Liver (tissue), 9 donors: ENCODE data around the gene ABHD5. TPM values are rescaled to one million over a fixed set of nuclear protein-coding genes. Genes with fewer than 3 reads are reported as not detected.

Source experiments
- DNase-seq: peaks from one replicate; pipeline ENCODE4 v3.0.0-alpha.2; 2017; ENCODE audit warnings: low spot score
- H3K27ac ChIP-seq, 2 donors: one replicate each; pipeline ENCODE4 v1.7.0; 2013; ENCODE audit warnings: inconsistent platforms in 2 of 2, low read length in 2 of 2, control low read depth in 1 of 2, low read depth in 1 of 2, mild to moderate bottlenecking in 1 of 2
- H3K27me3 ChIP-seq, 4 donors: one replicate each; pipeline versions ENCODE4 v1.6.1 to v1.7.0; 2013; ENCODE audit warnings: low read length in 3 of 4, inconsistent platforms in 1 of 4, mild to moderate bottlenecking in 1 of 4, moderate library complexity in 1 of 4; ENCODE audit not compliant: control insufficient read depth in 4 of 4, insufficient read depth in 4 of 4
- H3K36me3 ChIP-seq, 4 donors: one replicate each; pipeline versions ENCODE4 v1.6.1 to v1.7.0; 2013; ENCODE audit warnings: low read length in 3 of 4, mild to moderate bottlenecking in 3 of 4, low read depth in 1 of 4, moderate library complexity in 1 of 4; ENCODE audit not compliant: control insufficient read depth in 4 of 4, insufficient read depth in 3 of 4
- H3K4me1 ChIP-seq, 4 donors: one replicate each; pipeline versions ENCODE4 v1.6.1 to v1.7.0; 2013; ENCODE audit warnings: low read length in 3 of 4, mild to moderate bottlenecking in 3 of 4, moderate library complexity in 1 of 4; ENCODE audit not compliant: control insufficient read depth in 4 of 4, insufficient read depth in 4 of 4
- H3K4me3 ChIP-seq, 3 donors: one replicate each; pipeline versions ENCODE4 v1.6.1 to v1.7.0; 2013; ENCODE audit warnings: low read length in 3 of 3, control low read depth in 1 of 3, low read depth in 1 of 3, mild to moderate bottlenecking in 1 of 3
- H3K9ac ChIP-seq, 2 donors: one replicate each; pipeline ENCODE4 v1.7.0; 2013; ENCODE audit warnings: low read length in 2 of 2, mild to moderate bottlenecking in 2 of 2, moderate library complexity in 2 of 2, control low read depth in 1 of 2, low read depth in 1 of 2
- H3K9me3 ChIP-seq, 4 donors: one replicate each; pipeline versions ENCODE4 v1.6.1 to v1.7.0; 2013; ENCODE audit warnings: low read length in 3 of 4; ENCODE audit not compliant: control insufficient read depth in 4 of 4
- EGR1 ChIP-seq, 2 donors: IDR thresholded peaks; 2 replicates each; pipeline ENCODE4 v1.6.1; 2016 to 2018; ENCODE audit warnings: antibody characterized with exemption in 2 of 2, low read depth in 2 of 2
- FOXA1 ChIP-seq: IDR thresholded peaks from 2 replicates; pipeline ENCODE4 v1.6.1; 2016; ENCODE audit warnings: antibody characterized with exemption
- FOXA2 ChIP-seq: IDR thresholded peaks from 2 replicates; pipeline ENCODE4 v1.6.1; 2016; ENCODE audit warnings: antibody characterized with exemption
- GABPA ChIP-seq, 2 donors: IDR thresholded peaks in 1 of 2; conservative IDR thresholded peaks in 1 of 2; 2 replicates each; pipeline ENCODE4 v1.6.1; 2016; ENCODE audit warnings: antibody characterized with exemption in 2 of 2, mild to moderate bottlenecking in 1 of 2, moderate library complexity in 1 of 2
- HNF4A ChIP-seq, 2 donors: conservative IDR thresholded peaks; 2 replicates each; pipeline ENCODE4 v1.6.1; 2016; ENCODE audit warnings: antibody characterized with exemption in 2 of 2, mild to moderate bottlenecking in 2 of 2
- HNF4G ChIP-seq: IDR thresholded peaks from 2 replicates; pipeline ENCODE4 v1.6.1; 2016; ENCODE audit warnings: antibody characterized with exemption
- JUND ChIP-seq, 2 donors: IDR thresholded peaks; 2 replicates each; pipeline ENCODE4 v1.6.1; 2016; ENCODE audit warnings: antibody characterized with exemption in 2 of 2
- NR2F2 ChIP-seq: IDR thresholded peaks from 2 replicates; pipeline ENCODE4 v1.6.1; 2016; ENCODE audit warnings: antibody characterized with exemption
- RAD21 ChIP-seq, 2 donors: IDR thresholded peaks; 2 replicates each; pipeline ENCODE4 v1.6.1; 2016; ENCODE audit warnings: antibody characterized with exemption in 2 of 2, mild to moderate bottlenecking in 2 of 2
- RXRA ChIP-seq, 2 donors: IDR thresholded peaks; 2 replicates each; pipeline ENCODE4 v1.6.1; 2017 to 2018; ENCODE audit warnings: antibody characterized with exemption in 2 of 2, mild to moderate bottlenecking in 1 of 2
- SP1 ChIP-seq: IDR thresholded peaks from 2 replicates; pipeline ENCODE4 v1.6.1; 2018; ENCODE audit warnings: antibody characterized with exemption, mild to moderate bottlenecking
- TAF1 ChIP-seq: conservative IDR thresholded peaks from 2 replicates; pipeline ENCODE4 v1.6.1; 2016; ENCODE audit warnings: antibody characterized with exemption, mild to moderate bottlenecking
- YY1 ChIP-seq: IDR thresholded peaks from 2 replicates; pipeline ENCODE4 v1.6.1; 2016; ENCODE audit warnings: antibody characterized with exemption, mild to moderate bottlenecking
- WGBS: extraction: QIAGEN DNeasy Blood & Tissue Kit; methylation state at CpG from one replicate; pipeline ENCODE4 v1.1.7; 2013; 5-methylcytosine and 5-hydroxymethylcytosine counted together
- polyA plus RNA-seq, 2 donors: library from polyadenylated mRNA; stranded (reverse) in 1 of 2; unstranded in 1 of 2; fragments of 200-250 nt in 1 of 2; fragments of >200 nt in 1 of 2; fragmentation: Nextera tagmentation in 1 of 2; extraction: Ambion mirVana in 1 of 2; gene quantifications; one replicate each; pipeline versions ENCODE4 v1.2.1 to v1.2.3, GENCODE V29; 2013 to 2015
- total RNA-seq, 2 donors: library from RNA; depleted of rRNA; stranded (reverse); fragments of >200 nt; gene quantifications; one replicate each; pipeline ENCODE4 v1.2.3, GENCODE V29; 2014
- TF ChIP-seq, protein P1 (sequence below): fragments of 150-350 bp; IDR thresholded peaks from 2 replicates; pipeline ENCODE4 v1.5.1; 2017; ENCODE audit warnings: improper control_type of control experiment, low read depth, low read length; ENCODE audit not compliant: missing input control
- TF ChIP-seq, protein P2 (sequence below): IDR thresholded peaks from 2 replicates; pipeline ENCODE4 v1.6.1; 2016; ENCODE audit warnings: antibody characterized with exemption
- TF ChIP-seq, protein P3 (sequence below): IDR thresholded peaks from 2 replicates; pipeline ENCODE4 v1.6.1; 2016; ENCODE audit warnings: antibody characterized with exemption
- TF ChIP-seq, protein P4 (sequence below): IDR thresholded peaks from 2 replicates; pipeline ENCODE4 v1.6.1; 2016; ENCODE audit warnings: antibody characterized with exemption
- TF ChIP-seq, protein P5 (sequence below): IDR thresholded peaks from 2 replicates; pipeline ENCODE4 v1.6.1; 2016; ENCODE audit warnings: antibody characterized with exemption, mild to moderate bottlenecking
- donor health status: healthy.
- donor health status: healthy.
- donor health status: healthy.
- donor health status: healthy.
- donor health status: healthy.

Gene ABHD5
- total and polyA plus RNA-seq, 4 donors, result 9.2 to 25.8 (median 16.1) TPM

DNA sequence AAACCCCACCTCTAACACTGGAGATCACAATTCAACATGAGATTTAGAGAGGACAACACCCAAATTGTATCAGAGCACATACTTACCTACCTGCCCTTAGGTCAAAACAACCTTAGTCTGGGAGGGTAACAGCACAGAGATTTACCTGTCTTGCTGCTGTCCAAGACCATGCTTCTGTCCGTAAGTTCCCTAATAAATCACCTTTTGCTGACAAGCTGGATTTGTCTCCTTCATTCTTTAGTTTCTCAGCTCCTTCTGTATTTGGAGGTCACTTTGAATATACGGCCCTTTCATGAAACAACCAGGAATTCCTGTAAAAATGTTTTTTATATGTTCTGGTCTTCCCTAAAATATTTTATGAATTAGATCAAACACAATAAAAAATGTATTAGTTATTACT, 1.6 kb upstream of the ABHD5 start:
- no peaks in the 10 kb centered on the region for H3K36me3 ChIP-seq
- H3K9me3 ChIP-seq, result no peaks in the 10 kb centered on the region
- H3K27ac ChIP-seq, result no peak overlapping the region
- TF ChIP-seq RXRA (IDR thresholded peaks at IDR 0.05) (no peak), HNF4G (no peak), NR2F2 (no peak), FOXA1 (no peak), YY1 (no peak), EGR1 (IDR thresholded peaks at IDR 0.05; ENCODE audit: low read depth in 2 of 2) (no peak), HNF4A (conservative IDR thresholded peaks at IDR 0.05) (no peak), FOXA2 (no peak), RAD21 (IDR thresholded peaks at IDR 0.05) (no peak), SP1 (no peak), TAF1 (no peak), JUND (IDR thresholded peaks at IDR 0.05) (no peak), GABPA (IDR thresholded peaks at IDR 0.05 in 1 of 2, conservative IDR thresholded peaks at IDR 0.05 in 1 of 2) (no peak)
- TF ChIP-seq, protein P1, sequence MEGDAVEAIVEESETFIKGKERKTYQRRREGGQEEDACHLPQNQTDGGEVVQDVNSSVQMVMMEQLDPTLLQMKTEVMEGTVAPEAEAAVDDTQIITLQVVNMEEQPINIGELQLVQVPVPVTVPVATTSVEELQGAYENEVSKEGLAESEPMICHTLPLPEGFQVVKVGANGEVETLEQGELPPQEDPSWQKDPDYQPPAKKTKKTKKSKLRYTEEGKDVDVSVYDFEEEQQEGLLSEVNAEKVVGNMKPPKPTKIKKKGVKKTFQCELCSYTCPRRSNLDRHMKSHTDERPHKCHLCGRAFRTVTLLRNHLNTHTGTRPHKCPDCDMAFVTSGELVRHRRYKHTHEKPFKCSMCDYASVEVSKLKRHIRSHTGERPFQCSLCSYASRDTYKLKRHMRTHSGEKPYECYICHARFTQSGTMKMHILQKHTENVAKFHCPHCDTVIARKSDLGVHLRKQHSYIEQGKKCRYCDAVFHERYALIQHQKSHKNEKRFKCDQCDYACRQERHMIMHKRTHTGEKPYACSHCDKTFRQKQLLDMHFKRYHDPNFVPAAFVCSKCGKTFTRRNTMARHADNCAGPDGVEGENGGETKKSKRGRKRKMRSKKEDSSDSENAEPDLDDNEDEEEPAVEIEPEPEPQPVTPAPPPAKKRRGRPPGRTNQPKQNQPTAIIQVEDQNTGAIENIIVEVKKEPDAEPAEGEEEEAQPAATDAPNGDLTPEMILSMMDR, result no peak
- TF ChIP-seq, protein P2, sequence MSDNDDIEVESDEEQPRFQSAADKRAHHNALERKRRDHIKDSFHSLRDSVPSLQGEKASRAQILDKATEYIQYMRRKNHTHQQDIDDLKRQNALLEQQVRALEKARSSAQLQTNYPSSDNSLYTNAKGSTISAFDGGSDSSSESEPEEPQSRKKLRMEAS, result no peak
- TF ChIP-seq, protein P3, sequence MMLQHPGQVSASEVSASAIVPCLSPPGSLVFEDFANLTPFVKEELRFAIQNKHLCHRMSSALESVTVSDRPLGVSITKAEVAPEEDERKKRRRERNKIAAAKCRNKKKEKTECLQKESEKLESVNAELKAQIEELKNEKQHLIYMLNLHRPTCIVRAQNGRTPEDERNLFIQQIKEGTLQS, result no peak
- TF ChIP-seq, protein P4, sequence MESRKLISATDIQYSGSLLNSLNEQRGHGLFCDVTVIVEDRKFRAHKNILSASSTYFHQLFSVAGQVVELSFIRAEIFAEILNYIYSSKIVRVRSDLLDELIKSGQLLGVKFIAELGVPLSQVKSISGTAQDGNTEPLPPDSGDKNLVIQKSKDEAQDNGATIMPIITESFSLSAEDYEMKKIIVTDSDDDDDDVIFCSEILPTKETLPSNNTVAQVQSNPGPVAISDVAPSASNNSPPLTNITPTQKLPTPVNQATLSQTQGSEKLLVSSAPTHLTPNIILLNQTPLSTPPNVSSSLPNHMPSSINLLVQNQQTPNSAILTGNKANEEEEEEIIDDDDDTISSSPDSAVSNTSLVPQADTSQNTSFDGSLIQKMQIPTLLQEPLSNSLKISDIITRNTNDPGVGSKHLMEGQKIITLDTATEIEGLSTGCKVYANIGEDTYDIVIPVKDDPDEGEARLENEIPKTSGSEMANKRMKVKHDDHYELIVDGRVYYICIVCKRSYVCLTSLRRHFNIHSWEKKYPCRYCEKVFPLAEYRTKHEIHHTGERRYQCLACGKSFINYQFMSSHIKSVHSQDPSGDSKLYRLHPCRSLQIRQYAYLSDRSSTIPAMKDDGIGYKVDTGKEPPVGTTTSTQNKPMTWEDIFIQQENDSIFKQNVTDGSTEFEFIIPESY, result no peak
- TF ChIP-seq, protein P5, sequence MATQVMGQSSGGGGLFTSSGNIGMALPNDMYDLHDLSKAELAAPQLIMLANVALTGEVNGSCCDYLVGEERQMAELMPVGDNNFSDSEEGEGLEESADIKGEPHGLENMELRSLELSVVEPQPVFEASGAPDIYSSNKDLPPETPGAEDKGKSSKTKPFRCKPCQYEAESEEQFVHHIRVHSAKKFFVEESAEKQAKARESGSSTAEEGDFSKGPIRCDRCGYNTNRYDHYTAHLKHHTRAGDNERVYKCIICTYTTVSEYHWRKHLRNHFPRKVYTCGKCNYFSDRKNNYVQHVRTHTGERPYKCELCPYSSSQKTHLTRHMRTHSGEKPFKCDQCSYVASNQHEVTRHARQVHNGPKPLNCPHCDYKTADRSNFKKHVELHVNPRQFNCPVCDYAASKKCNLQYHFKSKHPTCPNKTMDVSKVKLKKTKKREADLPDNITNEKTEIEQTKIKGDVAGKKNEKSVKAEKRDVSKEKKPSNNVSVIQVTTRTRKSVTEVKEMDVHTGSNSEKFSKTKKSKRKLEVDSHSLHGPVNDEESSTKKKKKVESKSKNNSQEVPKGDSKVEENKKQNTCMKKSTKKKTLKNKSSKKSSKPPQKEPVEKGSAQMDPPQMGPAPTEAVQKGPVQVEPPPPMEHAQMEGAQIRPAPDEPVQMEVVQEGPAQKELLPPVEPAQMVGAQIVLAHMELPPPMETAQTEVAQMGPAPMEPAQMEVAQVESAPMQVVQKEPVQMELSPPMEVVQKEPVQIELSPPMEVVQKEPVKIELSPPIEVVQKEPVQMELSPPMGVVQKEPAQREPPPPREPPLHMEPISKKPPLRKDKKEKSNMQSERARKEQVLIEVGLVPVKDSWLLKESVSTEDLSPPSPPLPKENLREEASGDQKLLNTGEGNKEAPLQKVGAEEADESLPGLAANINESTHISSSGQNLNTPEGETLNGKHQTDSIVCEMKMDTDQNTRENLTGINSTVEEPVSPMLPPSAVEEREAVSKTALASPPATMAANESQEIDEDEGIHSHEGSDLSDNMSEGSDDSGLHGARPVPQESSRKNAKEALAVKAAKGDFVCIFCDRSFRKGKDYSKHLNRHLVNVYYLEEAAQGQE, result no peak
- no peaks in the 10 kb centered on the region for H3K27me3 ChIP-seq
- no peak overlapping the region for H3K4me3 ChIP-seq
- 96% methylated on average over 2 of the region's 2 CpGs for WGBS
- no peak overlapping the region for H3K9ac ChIP-seq
- no peak for DNase-seq
- peaks cover 6 to 21% (median 19%) of the 10 kb centered on the region in 4 donors for H3K4me1 ChIP-seq
